H1 (cell line): ENCODE measurements around the gene CNOT1. TPM values are rescaled to one million over a fixed set of nuclear protein-coding genes. Genes with fewer than 3 reads are reported as not detected.
A peak's percentile ranks its signal among the peaks of the same experiment; 100 is the strongest.

Source experiments
- CBX8 ChIP-seq: fragments of 300-800, 300-1000 bp; sonication (generic); IDR thresholded peaks from 2 replicates; pipeline ENCODE4 v1.7.1; 2016; ENCODE audit warnings: low read depth, low read length, borderline replicate concordance
- CHD7 ChIP-seq: fragments of 300-600 bp; sonication (generic); IDR thresholded peaks from 2 replicates; pipeline ENCODE4 v1.7.1; 2012; ENCODE audit warnings: low read length, moderate library complexity, mild to moderate bottlenecking, inconsistent platforms; ENCODE audit not compliant: insufficient replicate concordance
- GABPA ChIP-seq: IDR thresholded peaks from 2 replicates; pipeline ENCODE4 v1.6.1; 2011; ENCODE audit warnings: mild to moderate bottlenecking, low read length, moderate library complexity, borderline replicate concordance; ENCODE audit not compliant: insufficient read depth
- HDAC6 ChIP-seq: IDR thresholded peaks from one replicate; pipeline ENCODE4 v1.7.1; 2012; ENCODE audit warnings: low read depth, mild to moderate bottlenecking, inconsistent platforms, low read length, moderate library complexity
- JUND ChIP-seq: IDR thresholded peaks from 2 replicates; pipeline ENCODE4 v1.6.1; 2011; ENCODE audit warnings: mild to moderate bottlenecking, improper control_type of control experiment, low read length
- KDM1A ChIP-seq: fragments of 200-600, 300-600 bp; sonication (generic); IDR thresholded peaks from 2 replicates; pipeline ENCODE4 v1.7.1; 2016; ENCODE audit warnings: mild to moderate bottlenecking, low read length, borderline replicate concordance
- KDM4A ChIP-seq: IDR thresholded peaks from one replicate; pipeline ENCODE4 v1.7.1; 2012; ENCODE audit warnings: low read depth, mild to moderate bottlenecking, moderate library complexity, low read length, inconsistent platforms; ENCODE audit not compliant: severe bottlenecking
- MAFK ChIP-seq: IDR thresholded peaks from 2 replicates; pipeline ENCODE4 v1.6.1; 2012; ENCODE audit warnings: low read depth, mild to moderate bottlenecking, improper control_type of control experiment, low read length
- NRF1 ChIP-seq: IDR thresholded peaks from 2 replicates; pipeline ENCODE4 v1.6.1; 2011; ENCODE audit warnings: mild to moderate bottlenecking, low read depth, low read length, improper control_type of control experiment
- SIRT6 ChIP-seq: IDR thresholded peaks from one replicate; pipeline ENCODE4 v1.7.1; 2012; ENCODE audit warnings: low read length, inconsistent platforms
- polyA plus RNA-seq, 7 experiments: library from polyadenylated mRNA; depleted of rRNA in 3 of 7; stranded (reverse) in 5 of 7; unstranded in 2 of 7; fragments of >200 nt in 5 of 7; fragments of 200-250 nt in 2 of 7; gene quantifications; 1 replicate in 5 of 7; 2 replicates in 1 of 7; 4 replicates in 1 of 7; pipeline versions ENCODE4 v1.2.1 to v1.2.3, GENCODE V29; 2011 to 2013; ENCODE audit warnings: missing spikeins in 2 of 7, mixed read lengths in 2 of 7
- total RNA-seq: library from RNA; stranded (reverse); fragmentation: NEBNext Ultra II Directional; extraction: Animal tissue kit (Norgen Biotek cat#: 25700); gene quantifications from 2 replicates; pipeline ENCODE4 v1.2.1, GENCODE V29; 2021

The CNOT1 gene
- total and polyA plus RNA-seq, 2 of the 8 experiments (the other 6 are each of a cell fraction or from before 2014, with no cell fraction given), result 306 to 319 TPM

DNA sequence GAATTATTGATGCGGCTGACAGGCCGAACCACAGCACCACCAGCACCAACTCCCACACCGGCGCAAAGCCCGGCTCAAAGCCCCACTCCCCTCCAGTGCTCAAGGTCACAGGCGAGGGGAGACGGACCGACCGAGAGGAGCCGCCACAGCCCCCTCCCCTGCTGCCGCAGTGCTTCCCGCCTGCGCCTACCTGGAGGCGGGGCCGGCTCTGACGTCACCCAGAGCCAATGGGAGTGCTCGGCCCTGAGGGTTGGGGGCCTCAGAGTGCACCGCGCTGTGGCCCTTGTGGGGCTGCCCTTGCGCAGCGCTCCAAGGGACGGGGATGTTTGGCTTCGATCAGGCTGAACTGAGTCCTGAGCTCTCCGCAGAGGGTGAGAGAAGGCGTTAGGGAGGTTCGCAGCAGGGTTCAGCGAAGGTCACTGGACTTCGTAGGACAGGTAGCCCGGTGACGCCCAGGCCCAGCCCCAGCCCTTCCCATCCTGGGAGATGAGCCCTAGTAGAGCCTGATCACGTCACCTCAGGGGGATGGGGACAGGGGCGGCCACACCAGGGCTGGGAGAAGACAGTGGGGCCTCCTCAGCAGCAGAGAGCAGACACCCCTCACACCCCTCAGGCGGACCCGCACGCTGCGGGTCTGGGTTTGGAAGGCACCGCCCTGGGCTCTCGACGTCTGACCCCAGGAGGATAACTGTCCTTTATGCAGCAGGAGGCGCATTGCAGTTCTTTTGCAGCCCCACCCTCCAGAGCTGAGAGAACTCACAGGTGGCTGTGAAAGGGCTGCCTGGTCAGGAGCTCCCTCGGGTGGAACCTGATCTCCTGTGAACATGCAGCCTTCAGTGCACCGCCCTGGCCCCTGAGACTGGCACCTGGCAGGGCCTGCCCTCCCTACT lies 128.1 kb downstream of the CNOT1 start (continued):
- TF ChIP-seq MAFK (no peak), HDAC6 (no peak), CBX8 (no peak), JUND (peak; percentile 47; the same call in 1 of the 2 replicates), SIRT6 (no peak), NRF1 (no peak), KDM1A (no peak), GABPA (no peak), CHD7 (no peak), KDM4A (peak; percentile 80)
